ENCODE results near the gene HPSE. TPM values are rescaled to one million over a fixed set of nuclear protein-coding genes. Genes with fewer than 3 reads are reported as not detected.

HPSE gene
- total RNA-seq, 1 donor: 0.27 TPM

- DNase-seq (ENCODE audit: low read depth): no peak
- TF ChIP-seq, protein P1, sequence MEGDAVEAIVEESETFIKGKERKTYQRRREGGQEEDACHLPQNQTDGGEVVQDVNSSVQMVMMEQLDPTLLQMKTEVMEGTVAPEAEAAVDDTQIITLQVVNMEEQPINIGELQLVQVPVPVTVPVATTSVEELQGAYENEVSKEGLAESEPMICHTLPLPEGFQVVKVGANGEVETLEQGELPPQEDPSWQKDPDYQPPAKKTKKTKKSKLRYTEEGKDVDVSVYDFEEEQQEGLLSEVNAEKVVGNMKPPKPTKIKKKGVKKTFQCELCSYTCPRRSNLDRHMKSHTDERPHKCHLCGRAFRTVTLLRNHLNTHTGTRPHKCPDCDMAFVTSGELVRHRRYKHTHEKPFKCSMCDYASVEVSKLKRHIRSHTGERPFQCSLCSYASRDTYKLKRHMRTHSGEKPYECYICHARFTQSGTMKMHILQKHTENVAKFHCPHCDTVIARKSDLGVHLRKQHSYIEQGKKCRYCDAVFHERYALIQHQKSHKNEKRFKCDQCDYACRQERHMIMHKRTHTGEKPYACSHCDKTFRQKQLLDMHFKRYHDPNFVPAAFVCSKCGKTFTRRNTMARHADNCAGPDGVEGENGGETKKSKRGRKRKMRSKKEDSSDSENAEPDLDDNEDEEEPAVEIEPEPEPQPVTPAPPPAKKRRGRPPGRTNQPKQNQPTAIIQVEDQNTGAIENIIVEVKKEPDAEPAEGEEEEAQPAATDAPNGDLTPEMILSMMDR (IDR thresholded peaks at IDR 0.05; ENCODE audit: insufficient read depth, low read length): no peak
- H3K4me3 ChIP-seq (ENCODE audit: low read depth, low read length): no peak overlapping the region
Observed at GRCh38 chr4:83272900-83273299, 61.7 kb downstream of the HPSE start.

- H3K4me3 ChIP-seq (ENCODE audit: low read depth, low read length): no peak overlapping the region
- TF ChIP-seq, protein P1 (IDR thresholded peaks at IDR 0.05; ENCODE audit: insufficient read depth, low read length): no peak
- no peak for DNase-seq (ENCODE audit: low read depth)
Observed at GRCh38 chr4:83269256-83269655, 65.4 kb downstream of the HPSE start.

DNA sequence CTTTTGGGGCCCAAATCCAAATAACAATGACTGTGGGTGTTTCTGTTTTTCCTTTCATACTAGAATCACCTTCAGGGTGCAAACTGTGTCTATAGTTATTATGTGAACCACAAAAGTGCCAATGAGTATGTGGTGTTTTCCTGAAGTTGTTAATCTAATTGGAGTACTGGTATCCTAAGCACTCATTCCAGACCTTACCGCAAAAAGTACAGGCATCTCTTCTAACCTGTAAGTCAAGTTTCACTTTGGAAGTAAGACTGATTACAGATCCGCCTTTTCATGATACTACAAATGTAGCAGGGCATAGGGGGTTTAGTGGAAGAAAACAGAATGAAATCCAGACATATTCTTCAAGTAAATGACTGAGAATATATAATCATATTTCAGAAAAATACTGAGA lies 66.2 kb downstream of the HPSE start:
- DNase-seq (ENCODE audit: low read depth): no peak
- TF ChIP-seq, protein P1 (IDR thresholded peaks at IDR 0.05; ENCODE audit: insufficient read depth, low read length): no peak
- no peak overlapping the region for H3K4me3 ChIP-seq (ENCODE audit: low read depth, low read length)

DNA sequence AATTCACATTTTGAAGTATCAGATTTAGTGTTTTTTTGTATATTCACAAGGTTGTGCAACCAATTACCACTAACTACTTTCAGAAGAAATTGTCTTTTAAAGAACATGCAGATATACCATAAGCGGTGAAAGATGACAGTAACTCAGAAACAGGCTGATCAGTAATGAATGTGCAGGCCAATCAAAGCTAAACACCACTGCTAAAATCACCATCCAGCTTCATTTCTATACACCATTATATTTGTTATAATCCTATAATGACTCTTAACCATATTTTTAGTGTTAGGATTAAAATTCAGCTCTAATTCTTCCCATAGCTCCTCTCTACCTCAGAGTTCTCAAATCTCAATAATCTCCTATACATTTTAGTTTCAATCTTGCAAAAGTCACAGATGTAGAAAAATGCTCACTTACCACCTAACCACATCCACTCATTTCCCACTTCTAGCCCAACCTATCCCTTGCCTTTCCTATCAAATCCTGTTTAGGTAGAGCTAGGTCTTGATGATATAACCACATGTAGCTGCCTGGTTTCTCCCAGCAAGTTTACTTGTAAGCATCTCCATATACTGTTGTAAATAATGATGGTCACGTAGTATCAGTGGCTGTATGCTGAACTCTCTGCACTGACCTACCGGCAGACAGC lies 66.7 kb downstream of the HPSE start:
- TF ChIP-seq, protein P1 (IDR thresholded peaks at IDR 0.05; ENCODE audit: insufficient read depth, low read length): no peak
- no peak overlapping the region for H3K4me3 ChIP-seq (ENCODE audit: low read depth, low read length)
- DNase-seq (ENCODE audit: low read depth): no peak

GRCh38 chr4:83267121-83267829 lies 67.4 kb downstream of the HPSE start:
- TF ChIP-seq, protein P1 (IDR thresholded peaks at IDR 0.05; ENCODE audit: insufficient read depth, low read length): no peak
- H3K4me3 ChIP-seq (ENCODE audit: low read depth, low read length): no peak overlapping the region
- peak; percentile 88 for DNase-seq (ENCODE audit: low read depth)

GRCh38 chr4:83266689-83267088 lies 68.0 kb downstream of the HPSE start:
- DNase-seq (ENCODE audit: low read depth): no peak
- TF ChIP-seq, protein P1 (IDR thresholded peaks at IDR 0.05; ENCODE audit: insufficient read depth, low read length): no peak

More at GRCh38 chr4:83266689-83267088, 68.0 kb downstream of the HPSE start:
- H3K4me3 ChIP-seq (ENCODE audit: low read depth, low read length): no peak overlapping the region

All from fibroblast of the aortic adventitia (primary cell).